Midbrain (tissue), 1 donor: Measurements from ENCODE around the gene MARS1.
"Not testable (repeated sequence)": the region's sequence is repeated elsewhere in the genome, so short reads cannot be mapped to it uniquely, and the experiment has no call there.

Source experiments
- DNase-seq: peaks from one replicate; lab custom pipeline; 2025; lab: John Stamatoyannopoulos, UW

The MARS1 gene

DNA sequence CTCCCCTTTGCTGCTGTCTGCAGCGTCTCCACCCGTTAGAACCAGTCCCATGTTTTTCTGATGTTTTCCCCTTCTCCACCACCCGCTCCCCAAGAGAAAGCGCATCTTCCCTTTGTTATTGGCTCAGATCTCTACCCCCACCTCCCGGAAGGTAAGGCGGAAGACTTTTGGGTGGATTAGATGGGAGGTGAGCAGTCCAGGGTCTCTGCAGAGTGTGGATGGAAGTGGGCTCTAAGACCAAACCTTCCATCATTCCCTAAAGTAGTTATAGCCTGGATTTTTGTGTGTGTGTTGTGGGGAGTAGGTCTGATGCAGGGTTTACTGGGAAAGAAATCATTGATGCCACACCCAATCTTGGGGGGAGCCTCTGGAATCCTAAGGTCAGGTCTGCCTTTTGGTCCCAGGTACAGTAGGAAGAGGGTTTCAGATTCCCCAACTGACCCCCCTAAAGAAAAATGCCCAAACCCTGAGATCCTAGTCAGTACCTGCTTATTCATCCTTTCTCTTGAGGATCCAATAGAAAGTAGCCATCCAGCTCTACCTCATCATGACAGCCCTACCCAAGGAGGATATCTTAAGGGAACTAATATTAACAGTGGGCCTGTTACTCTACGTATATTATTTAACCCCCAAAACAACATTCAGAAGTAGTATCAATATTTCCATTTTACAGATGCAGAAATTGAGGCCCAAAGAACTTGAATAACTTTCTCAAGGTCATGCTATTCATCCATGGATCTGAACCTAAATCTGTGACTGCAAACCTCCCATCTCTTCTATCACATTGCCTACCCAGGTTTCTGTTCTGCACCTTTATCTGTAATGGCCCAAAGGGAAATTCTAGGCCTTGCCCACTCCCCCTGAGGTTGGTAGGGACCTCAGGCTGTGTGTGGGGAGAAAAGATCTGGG is 63.0 kb downstream of the MARS1 start:
- DNase-seq = no peak

- no peak for DNase-seq
Measured at GRCh38 chr12:57551637-57552305, 63.9 kb downstream of the MARS1 start.

GRCh38 chr12:57552306-57552651 is 64.4 kb downstream of the MARS1 start:
- no peak for DNase-seq

DNA sequence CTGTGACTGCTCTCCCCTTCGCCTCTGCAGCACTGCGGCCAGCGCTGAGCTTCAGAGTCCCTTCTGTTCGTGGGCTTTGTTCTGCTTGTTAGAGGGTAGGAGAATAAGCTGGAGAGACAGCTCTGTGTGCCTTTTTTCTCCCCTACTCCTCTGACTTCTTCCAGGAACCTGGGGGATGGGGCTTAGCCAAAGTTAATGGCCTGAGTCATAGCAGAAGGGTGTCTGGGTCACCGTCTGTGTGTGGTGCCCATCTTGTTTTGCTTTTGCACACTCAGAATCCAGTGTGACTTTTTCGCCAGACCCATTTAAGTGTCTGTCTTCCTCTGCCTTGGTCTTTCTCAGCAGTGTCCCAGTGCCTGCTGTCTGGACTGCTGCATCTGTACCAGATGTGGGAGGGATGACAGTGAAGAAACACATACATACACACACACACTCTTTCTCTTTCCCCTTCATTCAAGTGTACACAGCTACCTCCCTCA is 65.0 kb downstream of the MARS1 start:
- DNase-seq = no peak

DNA sequence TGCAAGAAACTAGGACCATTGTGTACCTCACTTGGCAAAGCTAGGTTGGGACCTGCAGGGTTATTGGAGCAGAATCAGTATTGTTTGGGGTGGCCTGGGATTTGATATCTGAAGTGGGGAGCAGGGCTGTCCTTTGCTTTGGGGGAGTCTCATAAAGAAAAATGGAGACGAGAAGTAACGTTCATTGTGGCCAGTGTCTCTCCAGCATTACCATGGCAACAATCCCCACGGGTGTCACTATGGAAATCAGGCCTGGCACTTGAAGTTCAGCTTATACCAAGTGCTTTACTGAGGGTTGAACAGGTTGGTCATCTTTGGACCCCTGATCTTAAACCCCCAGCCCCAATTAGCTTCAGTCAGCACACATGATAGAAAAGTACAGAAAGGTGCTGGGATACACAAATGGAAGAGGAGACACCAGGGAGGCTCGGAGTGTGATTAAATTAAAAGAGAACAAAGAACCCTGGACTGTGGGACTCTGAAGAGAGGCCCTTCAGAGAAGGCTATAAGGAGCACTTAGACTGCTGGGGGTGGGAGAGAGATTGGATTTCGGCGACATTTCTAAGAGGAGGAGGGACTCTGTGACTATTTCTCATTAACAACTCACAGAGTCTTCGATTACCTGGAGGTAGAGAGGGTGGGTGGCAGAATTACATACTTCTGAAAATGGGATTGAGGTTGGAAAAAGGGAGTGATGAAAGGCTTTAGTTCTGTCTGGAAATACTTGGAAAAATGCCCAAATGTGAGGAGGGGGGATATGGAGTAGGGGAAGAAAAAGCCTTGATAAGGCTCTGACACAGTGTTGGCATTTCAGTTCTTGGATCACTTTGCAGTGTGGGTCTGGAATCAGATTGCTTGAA is 65.7 kb downstream of the MARS1 start:
- DNase-seq = no peak

- no peak for DNase-seq
Measured at GRCh38 chr12:57554453-57554852, 66.6 kb downstream of the MARS1 start.

DNA sequence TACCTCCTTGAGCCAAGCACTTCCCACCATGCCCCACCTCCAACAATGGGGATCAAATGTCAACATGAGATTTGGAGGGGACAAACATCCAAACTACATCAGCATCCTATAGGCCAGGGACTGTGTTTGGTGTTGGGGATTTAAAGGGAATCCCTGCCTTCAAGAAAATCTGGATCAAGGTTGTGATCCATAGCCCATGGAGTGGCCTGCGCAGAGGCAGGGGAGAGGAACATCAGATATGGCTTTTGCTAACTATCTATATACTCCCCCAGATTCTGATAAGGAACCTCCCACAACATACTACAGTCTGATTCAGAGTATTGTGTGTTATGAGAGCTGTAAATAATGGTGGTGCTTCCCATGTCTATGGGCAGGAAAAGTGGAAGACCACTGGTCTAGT is 67.0 kb downstream of the MARS1 start:
- DNase-seq = no peak

DNA sequence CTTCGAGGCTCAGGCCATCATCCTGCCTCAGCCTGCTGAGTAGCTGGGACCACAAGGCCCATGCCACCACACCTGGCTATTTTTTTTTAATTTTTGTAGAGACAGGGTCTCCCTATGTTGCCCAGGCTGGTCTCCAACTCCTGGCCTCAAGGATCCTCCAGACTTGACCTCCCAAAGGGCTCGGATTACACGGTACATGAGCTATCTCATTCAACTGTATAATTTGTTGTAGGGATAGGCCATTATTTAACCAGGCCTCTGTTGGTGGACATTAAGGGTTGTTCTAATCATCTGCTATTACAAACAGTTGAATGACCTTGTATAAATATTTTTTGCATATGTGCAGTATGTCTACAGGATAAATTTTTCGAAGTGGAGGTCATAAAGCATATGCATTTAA is 71.0 kb downstream of the MARS1 start:
- no peak for DNase-seq

DNA sequence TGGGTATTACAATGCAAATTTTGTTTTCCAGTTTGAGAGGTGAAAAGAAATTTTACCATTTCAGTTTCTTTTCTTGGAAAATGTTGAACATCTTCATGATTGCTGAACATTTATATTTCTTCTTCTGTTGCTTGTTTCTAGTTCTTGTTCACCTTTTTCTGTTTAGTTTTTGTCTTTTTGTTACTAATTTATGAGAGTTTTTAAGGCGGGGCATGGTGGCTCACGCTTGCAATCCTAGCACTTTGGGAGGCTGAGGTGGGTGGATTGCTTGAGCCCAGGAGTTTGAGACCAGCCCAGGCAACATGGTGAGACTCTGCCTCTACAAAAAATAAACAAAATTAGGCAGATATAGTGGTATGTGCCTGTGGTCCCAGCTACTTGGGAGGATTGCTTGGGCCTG is 72.6 kb downstream of the MARS1 start:
- no peak for DNase-seq

DNA sequence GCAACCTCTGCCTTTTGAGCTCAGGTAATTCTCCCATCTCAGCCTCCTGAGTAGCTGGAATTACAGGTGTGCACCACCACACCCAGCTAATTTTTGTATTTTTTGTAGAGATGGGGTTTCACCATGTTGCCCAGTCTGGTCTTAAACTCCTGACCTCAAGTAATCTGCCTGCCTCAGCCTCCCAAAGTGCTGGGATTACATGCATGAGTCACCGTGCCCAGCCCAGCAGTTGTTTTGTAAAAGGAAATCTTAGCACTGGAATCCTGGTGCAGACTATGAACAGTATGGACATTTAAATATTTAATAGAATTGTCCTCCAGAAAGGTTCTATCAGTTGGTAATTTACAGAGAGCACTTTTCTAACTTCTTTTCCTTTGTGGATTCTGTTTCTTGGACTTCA is 73.2 kb downstream of the MARS1 start:
- not testable (repeated sequence) for DNase-seq

- DNase-seq = no peak
Measured at GRCh38 chr12:57563358-57563757, 75.5 kb downstream of the MARS1 start.

DNA sequence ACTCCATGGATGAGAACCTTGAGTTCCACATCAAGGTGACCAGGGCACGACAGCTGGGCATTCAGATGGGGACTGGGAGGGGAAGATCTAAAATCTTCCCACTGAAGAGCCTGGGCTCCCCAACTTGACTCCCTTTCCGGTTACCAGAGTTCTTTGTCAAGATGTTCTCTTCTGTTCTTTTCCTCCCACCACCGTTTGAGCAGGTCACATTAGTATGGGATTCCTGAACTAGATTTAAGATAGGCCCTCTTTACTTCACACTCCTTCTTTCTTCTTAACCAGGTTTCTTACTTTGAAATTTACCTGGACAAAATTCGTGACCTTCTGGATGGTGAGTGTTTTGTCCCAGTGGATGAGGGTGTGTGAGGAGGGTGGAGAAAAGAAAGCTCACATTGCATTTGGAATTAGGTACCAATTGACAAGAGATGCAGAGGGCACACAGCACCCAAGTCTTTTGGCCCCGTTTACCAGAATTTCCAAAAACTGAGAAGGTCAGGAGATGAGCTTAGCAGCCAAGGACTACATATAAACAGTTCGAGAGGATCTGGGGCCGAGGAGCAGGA is 76.4 kb downstream of the MARS1 start:
- no peak for DNase-seq
